Measurements from ENCODE around the gene CACNA2D3.

DNA sequence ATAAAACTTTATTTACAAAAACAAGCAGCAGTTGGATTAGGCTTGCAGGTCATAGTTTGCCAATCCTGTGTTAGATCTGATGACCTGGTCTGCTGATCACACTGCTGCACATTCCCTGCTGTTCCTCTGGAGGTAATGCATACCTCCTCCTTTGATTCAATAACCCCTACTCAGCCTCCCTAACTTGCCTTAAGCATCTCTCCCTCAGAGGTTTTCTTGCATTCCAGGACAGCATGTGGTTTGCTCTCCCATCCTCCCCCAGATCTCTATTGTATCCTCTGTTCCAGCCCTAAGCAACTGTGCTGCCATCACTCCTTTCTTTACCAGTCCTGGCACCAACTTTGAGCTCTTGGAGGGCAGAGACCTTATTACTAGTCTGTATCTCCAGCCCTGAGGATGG, 63.4 kb downstream of the CACNA2D3 start:
- TF ChIP-seq, protein P1, sequence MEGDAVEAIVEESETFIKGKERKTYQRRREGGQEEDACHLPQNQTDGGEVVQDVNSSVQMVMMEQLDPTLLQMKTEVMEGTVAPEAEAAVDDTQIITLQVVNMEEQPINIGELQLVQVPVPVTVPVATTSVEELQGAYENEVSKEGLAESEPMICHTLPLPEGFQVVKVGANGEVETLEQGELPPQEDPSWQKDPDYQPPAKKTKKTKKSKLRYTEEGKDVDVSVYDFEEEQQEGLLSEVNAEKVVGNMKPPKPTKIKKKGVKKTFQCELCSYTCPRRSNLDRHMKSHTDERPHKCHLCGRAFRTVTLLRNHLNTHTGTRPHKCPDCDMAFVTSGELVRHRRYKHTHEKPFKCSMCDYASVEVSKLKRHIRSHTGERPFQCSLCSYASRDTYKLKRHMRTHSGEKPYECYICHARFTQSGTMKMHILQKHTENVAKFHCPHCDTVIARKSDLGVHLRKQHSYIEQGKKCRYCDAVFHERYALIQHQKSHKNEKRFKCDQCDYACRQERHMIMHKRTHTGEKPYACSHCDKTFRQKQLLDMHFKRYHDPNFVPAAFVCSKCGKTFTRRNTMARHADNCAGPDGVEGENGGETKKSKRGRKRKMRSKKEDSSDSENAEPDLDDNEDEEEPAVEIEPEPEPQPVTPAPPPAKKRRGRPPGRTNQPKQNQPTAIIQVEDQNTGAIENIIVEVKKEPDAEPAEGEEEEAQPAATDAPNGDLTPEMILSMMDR (IDR thresholded peaks at IDR 0.05) = no peak
- no peak for TF ChIP-seq POLR2A (IDR thresholded peaks at IDR 0.05)
